Epithelial cell of proximal tubule (primary cell): ENCODE data around the gene ZNF770. TPM values are rescaled to one million over a fixed set of nuclear protein-coding genes. Genes with fewer than 3 reads are reported as not detected.
"Not testable (repeated sequence)": the region's sequence is repeated elsewhere in the genome, so short reads cannot be mapped to it uniquely, and the experiment has no call there.

ENCODE experiments used
- DNase-seq: peaks from one replicate; pipeline ENCODE4 v3.0.0-alpha.2; 2011; ENCODE audit warnings: low read depth
- H3K4me3 ChIP-seq: 2 replicates; pipeline ENCODE4 v1.5.1; 2011; ENCODE audit warnings: low read depth, mild to moderate bottlenecking, low read length
- CTCF ChIP-seq: conservative IDR thresholded peaks from 2 replicates; pipeline ENCODE4 v1.5.1; 2012; ENCODE audit warnings: low read depth, mild to moderate bottlenecking, low read length
- total RNA-seq: library from RNA; depleted of rRNA; stranded (reverse); fragments of >200 nt; gene quantifications from 2 replicates; pipeline ENCODE4 v1.2.3, GENCODE V29; 2015

The ZNF770 gene
- total RNA-seq, 1 donor from 2014 or later = 19.3 TPM

- H3K4me3 ChIP-seq = no peak overlapping the region
- no peak for DNase-seq
- TF ChIP-seq CTCF = no peak
Measured at GRCh38 chr15:34941185-34941698, 46.8 kb downstream of the ZNF770 start.

- no peak for TF ChIP-seq CTCF
- no peak for DNase-seq
- H3K4me3 ChIP-seq = no peak overlapping the region
Measured at GRCh38 chr15:34933432-34933975, 54.6 kb downstream of the ZNF770 start.

- H3K4me3 ChIP-seq, DNase-seq: not testable (repeated sequence)
Measured at GRCh38 chr15:34928349-34928748, 59.7 kb downstream of the ZNF770 start.

Other genes starting within 250 kb of the ZNF770 start
- gene GJD2, start 233.3 kb downstream of the ZNF770 start, total RNA-seq = not detected in 2 replicates
- gene ACTC1, start 192.7 kb downstream of the ZNF770 start, total RNA-seq = not detected in 2 replicates
- gene AQR, start 18.5 kb downstream of the ZNF770 start, total RNA-seq = 17.3 and 22.1 TPM in 2 replicates
- gene NANOGP8, start 97.0 kb upstream of the ZNF770 start, total RNA-seq = not detected in 2 replicates